Measurements from ENCODE around the gene PLPPR1. TPM values are rescaled to one million over a fixed set of nuclear protein-coding genes. Genes with fewer than 3 reads are reported as not detected.

The PLPPR1 gene
- total and polyA plus RNA-seq, 2 donors (not counting 3 experiments of a cell fraction or from before 2014, with no cell fraction given): 0.18 to 0.50 TPM

DNA sequence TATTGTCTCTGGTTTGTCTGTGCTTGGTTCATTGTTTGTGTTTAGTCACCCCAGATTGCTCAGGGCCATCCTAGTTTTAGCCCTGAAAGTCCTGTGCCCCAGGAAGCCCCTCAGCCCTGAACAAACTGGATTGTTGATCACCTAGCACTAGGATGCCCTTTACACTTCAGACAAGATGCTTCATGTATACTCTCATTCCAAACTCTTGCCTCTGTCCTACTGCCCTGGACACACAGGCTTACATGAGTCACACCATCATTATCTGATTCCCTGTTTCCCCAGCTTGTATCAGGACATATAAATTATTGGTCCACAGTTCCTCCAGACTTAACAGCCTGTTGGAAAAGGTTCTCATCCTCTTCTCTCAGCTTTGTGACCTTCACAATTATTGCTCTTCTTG, 236.2 kb downstream of the PLPPR1 start:
- no peak overlapping the region for H3K9ac ChIP-seq (replicated peaks; ENCODE audit: extremely low read depth, insufficient read depth, low read length)
- H3K4me1 ChIP-seq (ENCODE audit: control insufficient read depth, extremely low read depth, insufficient read depth, low read length): no peaks in the 10 kb centered on the region
- FAIRE-seq (no peak), DNase-seq (ENCODE audit: low read depth, low spot score) (no peak)
- H3K36me3 ChIP-seq (ENCODE audit: control insufficient read depth in 2 of 2, extremely low read depth in 1 of 2, insufficient read depth in 2 of 2, low read length in 2 of 2): no peaks in the 10 kb centered on the region
- no peak for TF ChIP-seq MYC (IDR thresholded peaks at IDR 0.05; ENCODE audit: low read depth, low read length)
- TF ChIP-seq, protein P1, sequence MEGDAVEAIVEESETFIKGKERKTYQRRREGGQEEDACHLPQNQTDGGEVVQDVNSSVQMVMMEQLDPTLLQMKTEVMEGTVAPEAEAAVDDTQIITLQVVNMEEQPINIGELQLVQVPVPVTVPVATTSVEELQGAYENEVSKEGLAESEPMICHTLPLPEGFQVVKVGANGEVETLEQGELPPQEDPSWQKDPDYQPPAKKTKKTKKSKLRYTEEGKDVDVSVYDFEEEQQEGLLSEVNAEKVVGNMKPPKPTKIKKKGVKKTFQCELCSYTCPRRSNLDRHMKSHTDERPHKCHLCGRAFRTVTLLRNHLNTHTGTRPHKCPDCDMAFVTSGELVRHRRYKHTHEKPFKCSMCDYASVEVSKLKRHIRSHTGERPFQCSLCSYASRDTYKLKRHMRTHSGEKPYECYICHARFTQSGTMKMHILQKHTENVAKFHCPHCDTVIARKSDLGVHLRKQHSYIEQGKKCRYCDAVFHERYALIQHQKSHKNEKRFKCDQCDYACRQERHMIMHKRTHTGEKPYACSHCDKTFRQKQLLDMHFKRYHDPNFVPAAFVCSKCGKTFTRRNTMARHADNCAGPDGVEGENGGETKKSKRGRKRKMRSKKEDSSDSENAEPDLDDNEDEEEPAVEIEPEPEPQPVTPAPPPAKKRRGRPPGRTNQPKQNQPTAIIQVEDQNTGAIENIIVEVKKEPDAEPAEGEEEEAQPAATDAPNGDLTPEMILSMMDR (IDR thresholded peaks at IDR 0.05; ENCODE audit: extremely low read depth in 1 of 2, insufficient read depth in 1 of 2, low read depth in 1 of 2, low read length in 2 of 2): no peak
- no peak for TF ChIP-seq EZH2 (IDR thresholded peaks at IDR 0.05; ENCODE audit: borderline replicate concordance, low read depth, low read length, severe bottlenecking)
- TF ChIP-seq JUN (IDR thresholded peaks at IDR 0.05; ENCODE audit: borderline replicate concordance, insufficient read depth, insufficient read length, low read depth): no peak
- no peak for TF ChIP-seq POLR2AphosphoS5 (IDR thresholded peaks at IDR 0.05; ENCODE audit: insufficient read depth, low read depth, low read length)
- TF ChIP-seq, protein P2, sequence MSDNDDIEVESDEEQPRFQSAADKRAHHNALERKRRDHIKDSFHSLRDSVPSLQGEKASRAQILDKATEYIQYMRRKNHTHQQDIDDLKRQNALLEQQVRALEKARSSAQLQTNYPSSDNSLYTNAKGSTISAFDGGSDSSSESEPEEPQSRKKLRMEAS (IDR thresholded peaks at IDR 0.05; ENCODE audit: insufficient read depth, insufficient read length): no peak
- no peak for TF ChIP-seq FOS (IDR thresholded peaks at IDR 0.05; ENCODE audit: borderline replicate concordance, insufficient read depth, low read length)
- no peak for TF ChIP-seq POLR2A (IDR thresholded peaks at IDR 0.05; ENCODE audit: low read depth, low read length)
- no peak for TF ChIP-seq GATA2 (IDR thresholded peaks at IDR 0.05; ENCODE audit: insufficient read depth, insufficient read length, low read depth, low read length)
- H3K9me1 ChIP-seq (replicated peaks; ENCODE audit: control insufficient read depth, extremely low read depth, insufficient read depth, low read length): no peaks in the 10 kb centered on the region
- H3K4me3 ChIP-seq (replicated peaks in 1 of 3; ENCODE audit: insufficient read depth in 1 of 3, low read depth in 1 of 3, low read length in 3 of 3): no peak overlapping the region
- intact Hi-C loops (cut with micrococcal nuclease) (no loop called here), dilution Hi-C loops (cut with MboI; ENCODE audit: extremely low pct_ligation_motif_present, low sequenced_read_pairs) (no loop called here)
- no peaks in the 10 kb centered on the region for H3K9me3 ChIP-seq (replicated peaks; ENCODE audit: control insufficient read depth, insufficient read depth, low read length)
- no TSS peak for BruUV-seq (replicated peaks)
- no peak overlapping the region for H2AFZ ChIP-seq (ENCODE audit: low read depth, low read length)
- no peaks in the 10 kb centered on the region for H4K20me1 ChIP-seq (replicated peaks; ENCODE audit: control insufficient read depth, extremely low read depth, insufficient read depth, low read length)
- CTCF ChIA-PET: no interaction called here
- POLR2A ChIA-PET: no interaction called here
- no peaks in the 10 kb centered on the region for H3K79me2 ChIP-seq (ENCODE audit: control insufficient read depth, insufficient read depth, low read length)
- H3K4me2 ChIP-seq (ENCODE audit: insufficient read depth, low read length): no peak overlapping the region
- H3K27ac ChIP-seq (ENCODE audit: insufficient read depth, low read depth, low read length): no peak overlapping the region
- no peaks in the 10 kb centered on the region for H3K27me3 ChIP-seq (ENCODE audit: control insufficient read depth in 2 of 2, insufficient read depth in 2 of 2, low read length in 2 of 2)
